HG02840 (cell line): ENCODE data around the gene NR1H4.
"Not testable (repeated sequence)": the region's sequence is repeated elsewhere in the genome, so short reads cannot be mapped to it uniquely, and the experiment has no call there.

Experiments used
- ATAC-seq: cut with Tn5 transposase; IDR thresholded peaks from one replicate; pipeline ENCODE4 v1.9.1; 2021; ENCODE audit warnings: mild to moderate bottlenecking, moderate library complexity, moderate number of reproducible peaks; ENCODE audit not compliant: unreplicated experiment, low FRiP score

Gene NR1H4

DNA sequence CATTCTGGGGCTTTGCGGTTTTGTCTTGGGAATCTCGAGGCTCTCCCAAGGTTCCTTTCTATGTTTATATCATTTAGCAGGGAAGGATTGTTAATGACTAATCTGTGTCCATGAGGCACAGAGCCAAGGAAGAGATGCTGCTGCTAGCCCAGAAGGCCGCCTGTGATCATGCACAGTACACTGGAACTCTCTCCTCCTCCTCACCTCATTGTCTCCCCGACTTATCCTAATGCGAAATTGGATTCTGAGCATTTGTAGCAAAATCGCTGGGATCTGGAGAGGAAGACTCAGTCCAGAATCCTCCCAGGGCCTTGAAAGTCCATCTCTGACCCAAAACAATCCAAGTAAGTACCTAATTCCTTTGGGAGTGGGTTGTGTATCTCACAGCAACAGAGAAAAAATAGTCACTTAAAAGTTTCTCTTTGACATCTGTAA is at the start of gene NR1H4:
NR1H4 (plus strand) TSS at position 151 of the 435 bp plus-strand sequence. CDS start 19,458 bp downstream, outside the sequence.
- no peak for ATAC-seq

DNA sequence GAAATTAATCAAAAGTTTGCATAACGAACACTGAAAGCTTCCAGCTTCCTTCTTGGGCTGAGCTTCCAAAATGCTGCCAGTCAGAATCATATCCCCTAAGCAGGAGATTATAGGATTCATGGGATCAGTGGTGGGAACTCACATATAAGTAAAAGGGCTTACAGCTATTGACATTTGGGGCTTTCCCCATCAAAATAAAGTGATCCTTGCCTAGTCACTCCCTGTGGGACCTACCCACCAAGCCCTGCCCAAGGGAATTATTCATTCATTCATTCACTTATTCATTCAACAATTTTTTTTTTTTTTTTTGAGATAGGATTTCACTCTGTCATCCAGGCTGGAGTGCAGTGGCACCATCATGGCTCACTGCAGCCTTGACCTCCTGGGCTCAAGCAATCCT is 47.5 kb upstream of the NR1H4 start:
- no peak for ATAC-seq

DNA sequence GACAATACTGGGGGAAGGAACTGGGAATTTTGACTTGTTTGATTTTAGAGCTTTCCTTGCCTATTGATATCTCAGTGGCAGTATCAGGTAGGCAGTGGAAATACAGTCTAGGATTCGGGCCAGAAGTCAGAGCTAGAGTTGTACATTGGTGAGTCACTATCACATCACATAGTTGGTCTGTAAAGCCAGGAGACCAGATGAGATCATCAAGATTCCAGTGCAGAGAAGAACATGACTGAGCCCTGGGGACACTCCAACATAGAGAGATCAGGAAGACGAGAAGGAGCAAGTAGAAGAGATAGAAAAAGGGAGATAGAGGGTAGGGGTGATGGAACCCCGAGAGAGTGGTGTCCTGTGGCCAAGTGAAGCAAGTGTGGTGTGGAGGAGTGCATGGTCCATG is 46.6 kb upstream of the NR1H4 start:
- ATAC-seq: no peak

DNA sequence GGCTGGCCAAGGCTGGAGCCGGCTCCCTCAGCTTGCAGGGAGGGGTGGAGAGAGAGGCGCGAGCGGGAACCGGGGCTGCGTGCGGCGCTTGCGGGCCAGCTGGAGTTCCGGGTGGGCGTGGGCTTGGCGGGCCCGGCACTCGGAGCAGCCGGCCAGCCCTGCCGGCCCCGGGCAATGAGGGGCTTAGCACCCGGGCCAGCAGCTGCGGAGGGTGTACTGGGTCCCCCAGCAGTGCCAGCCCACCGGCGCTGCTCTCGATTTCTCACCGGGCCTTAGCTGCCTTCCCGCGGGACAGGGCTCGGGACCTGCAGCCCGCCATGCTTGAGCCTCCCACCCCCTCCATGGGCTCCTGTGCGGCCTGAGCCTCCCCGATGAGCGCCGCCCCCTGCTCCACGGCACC is 43.4 kb upstream of the NR1H4 start:
- not testable (repeated sequence) for ATAC-seq

DNA sequence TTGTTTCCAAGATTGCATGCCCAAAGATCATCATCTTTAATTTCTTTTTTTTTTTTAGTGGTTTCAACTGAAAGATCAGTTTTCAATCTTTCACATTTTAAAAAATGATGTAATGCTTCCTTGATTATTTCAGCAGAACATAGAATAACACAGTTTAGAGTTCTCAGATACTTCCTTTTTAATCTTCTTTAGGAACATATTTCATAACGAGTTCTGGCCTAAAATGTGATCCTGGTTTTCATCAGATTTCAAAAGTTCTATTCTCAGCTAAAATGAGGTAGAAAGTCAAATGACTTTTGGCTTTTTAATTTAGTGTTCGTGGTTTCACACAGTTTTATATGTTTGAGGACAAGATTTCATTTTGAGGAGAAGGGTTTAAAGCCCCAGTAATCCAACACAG is 40.0 kb upstream of the NR1H4 start:
- ATAC-seq: no peak

DNA sequence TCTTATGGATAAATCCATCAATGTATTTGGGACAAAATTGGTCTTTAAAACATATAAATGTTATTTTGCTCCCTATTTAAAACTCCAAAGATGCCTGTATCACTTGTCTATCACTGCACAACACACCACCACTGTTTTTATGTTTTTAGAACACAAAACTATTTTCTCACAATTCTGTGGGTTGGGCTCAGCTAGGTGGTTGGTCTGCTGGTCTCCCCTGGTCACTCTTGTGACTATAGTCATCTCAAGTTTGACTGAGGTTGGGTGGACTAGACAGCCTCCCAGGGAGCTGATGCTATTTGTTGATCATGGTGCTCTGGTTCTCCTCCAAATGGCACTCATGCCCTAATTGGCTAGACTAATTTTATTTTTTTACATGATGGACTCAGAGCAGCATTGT is 39.5 kb upstream of the NR1H4 start:
- no peak for ATAC-seq

DNA sequence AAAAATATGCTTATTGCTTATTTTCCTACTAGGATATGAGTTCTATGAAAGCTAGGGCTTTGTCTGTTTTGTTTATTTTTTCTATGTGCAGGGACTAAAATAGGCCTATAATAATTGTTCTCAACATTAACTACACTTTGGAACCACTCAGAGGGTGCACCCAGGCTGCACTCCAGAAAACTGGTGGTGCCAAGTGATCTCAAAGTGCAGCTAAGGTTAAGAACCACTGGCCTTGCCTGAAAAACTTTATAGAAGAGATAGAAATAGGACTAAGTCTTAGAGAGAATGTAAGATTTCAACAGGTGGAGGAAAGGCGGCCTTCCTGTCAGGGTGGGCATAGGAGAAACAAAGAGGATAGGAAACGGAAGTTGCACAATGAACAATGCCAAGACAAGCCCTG is 37.7 kb upstream of the NR1H4 start:
- no peak for ATAC-seq

DNA sequence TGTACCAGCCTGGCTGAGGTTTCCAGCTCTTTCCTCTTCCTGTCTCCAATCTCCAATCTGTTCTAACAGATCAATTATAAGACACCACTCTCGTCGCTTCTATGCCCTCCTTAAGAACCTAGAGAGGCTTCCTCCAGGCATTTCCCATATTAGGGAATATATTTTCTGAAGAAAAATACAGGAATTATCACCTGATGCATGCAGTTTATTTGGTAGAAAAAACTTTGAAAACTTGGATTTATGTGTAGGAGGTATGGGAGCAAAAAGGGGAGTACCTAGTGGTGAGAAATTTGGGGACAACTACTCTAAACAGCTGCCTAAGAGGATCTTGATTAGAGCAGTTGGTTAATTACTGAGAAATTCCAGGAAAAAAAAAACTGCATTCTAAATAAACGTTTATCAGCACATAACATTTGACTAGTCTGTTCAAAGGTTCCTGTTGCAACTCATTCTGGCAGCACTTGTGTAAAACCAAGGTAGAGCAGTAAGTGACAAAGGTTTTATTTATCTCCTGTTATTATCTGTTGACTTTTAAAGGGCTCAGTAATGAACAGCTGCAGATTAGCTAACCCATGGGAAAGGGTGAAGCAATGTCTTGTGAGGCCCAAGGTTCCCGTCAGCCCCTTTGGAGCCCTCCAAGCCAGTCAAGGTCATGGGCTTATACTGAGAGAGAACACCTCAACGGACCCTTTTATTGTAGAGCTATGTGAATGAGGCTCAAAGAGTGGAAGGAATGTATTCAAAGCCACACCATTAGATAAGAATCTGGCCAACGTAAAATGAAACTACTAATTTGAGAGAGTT is 36.4 kb upstream of the NR1H4 start:
- no peak for ATAC-seq

DNA sequence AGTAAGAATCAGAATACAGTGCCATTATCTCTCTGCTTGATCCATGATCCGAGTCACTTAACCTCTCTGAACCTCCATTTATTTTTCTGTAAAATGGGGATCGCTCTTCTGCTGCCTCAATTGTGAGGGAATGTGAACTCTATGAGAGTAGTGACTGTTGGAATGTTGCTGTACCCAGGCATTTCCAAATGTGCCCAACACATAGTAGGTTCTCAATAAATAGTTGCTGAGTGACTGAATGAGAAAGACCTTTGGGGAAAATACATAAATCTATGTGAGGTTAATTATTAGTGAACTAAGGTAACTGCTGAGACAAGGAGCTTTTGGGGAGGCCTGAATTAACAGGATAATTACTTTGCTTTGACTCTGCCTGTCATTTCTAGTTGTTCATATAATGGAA is 33.9 kb upstream of the NR1H4 start:
- ATAC-seq: no peak

DNA sequence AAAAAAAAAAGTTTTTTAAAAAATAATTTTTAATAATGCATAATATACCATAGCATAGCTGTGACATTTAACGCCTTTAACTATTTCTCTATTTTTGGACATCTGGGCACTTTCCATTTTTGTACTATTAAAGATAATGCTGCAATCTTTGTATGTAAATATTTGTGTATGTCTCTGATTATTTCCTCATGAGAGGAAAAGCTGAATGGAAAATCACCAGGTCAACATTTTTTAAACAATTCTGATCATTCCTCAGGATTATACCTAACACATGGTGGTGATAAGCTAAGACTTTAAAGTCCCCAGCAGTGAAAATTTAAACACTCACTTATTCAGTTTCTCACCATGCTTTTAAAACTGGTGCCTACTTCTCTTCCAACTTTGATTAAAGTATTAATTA is 31.3 kb upstream of the NR1H4 start:
- no peak for ATAC-seq

DNA sequence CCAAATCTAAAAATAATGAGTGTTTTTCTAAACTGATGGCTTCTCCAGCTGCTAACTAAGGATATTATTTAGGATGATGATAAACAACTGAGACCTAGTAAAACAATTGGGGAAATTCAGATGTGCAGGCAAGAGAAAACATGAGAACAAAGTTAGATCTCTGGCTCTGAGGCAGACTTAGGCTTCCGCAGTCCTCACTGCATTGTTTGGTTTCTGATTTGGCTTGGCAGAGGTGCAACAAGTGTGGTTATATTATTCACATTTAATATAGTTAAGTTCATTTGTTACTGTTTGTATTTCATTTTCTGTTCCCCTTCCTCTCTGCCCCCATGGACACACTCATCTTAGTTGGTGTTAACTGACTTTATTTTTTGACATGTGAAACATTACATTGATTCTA is 30.2 kb upstream of the NR1H4 start:
- ATAC-seq: no peak

DNA sequence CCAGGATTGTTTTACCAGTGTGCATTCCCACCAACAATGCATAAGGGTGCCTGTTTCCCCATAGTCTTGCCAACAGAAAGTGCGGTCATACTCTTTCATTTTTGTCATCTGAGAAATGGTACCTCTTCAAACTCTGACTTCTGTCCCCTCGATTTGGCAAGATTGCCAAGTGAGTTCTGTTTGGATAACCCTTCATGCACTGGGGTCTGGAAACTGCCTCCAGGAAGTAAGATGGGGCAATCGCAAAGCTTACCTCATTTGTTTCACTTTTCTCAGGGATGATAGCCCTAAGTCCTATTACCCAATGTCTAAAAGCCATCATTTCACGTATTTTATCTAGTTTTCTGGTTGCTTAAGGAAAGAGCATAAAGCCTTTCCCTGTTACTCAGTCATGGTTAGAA is 28.6 kb upstream of the NR1H4 start:
- ATAC-seq: no peak

DNA sequence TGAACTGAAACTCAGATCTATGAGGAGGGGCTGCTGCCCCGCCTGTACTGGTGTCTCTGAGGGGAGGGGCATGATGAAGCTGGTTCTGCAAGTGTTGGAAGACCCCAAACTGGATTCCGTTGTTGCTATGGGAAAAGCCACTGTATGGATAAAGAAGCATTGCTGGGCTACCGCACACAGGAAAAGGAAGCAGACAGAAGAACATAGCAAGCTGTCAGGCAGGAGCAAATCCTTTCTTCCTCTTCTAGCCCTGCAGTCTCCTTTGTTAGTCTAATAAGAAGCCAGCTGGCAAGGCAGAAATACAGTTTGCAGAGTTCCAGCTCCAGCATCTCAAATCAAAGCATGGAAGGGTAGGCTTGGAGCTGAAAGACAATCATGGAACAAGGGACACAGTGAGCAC is 26.3 kb upstream of the NR1H4 start:
- no peak for ATAC-seq

DNA sequence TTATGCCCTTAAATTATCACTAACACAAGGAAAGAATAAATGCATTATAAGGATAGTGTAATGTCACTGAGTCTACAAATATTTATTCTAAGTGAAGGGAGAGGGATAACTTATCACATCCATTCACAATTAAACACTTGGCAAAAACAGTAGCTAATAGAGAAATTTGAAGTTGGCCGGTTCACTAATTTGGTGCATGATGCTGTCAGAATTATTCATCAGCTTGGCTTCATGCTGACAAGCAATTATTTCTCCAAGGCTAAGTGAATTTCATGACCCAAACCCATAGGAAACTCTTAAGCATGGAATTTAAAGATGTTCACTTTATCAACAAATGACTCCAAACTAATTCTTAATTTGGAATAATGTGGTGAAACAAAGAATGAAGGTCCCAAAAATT is 25.0 kb upstream of the NR1H4 start:
- ATAC-seq: no peak

DNA sequence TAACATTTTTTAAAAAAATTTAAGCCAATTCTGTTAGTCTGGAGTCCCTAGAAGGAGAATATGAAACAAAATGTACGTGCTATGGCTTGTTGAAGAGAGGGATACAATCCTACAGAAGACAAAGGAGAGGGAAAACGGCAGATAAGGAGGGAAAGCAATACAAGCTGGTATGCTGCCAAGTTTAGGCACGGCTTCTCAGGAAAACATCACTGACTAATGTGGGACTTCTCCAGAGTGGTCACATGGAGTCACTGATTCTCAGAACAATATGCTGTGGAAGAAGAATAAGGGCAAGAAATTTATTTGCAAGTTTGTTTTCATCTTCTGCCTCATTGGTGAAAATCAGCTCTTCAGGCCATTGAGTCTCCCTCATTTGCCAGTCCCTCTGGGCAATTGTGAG is 22.9 kb upstream of the NR1H4 start:
- ATAC-seq: no peak

DNA sequence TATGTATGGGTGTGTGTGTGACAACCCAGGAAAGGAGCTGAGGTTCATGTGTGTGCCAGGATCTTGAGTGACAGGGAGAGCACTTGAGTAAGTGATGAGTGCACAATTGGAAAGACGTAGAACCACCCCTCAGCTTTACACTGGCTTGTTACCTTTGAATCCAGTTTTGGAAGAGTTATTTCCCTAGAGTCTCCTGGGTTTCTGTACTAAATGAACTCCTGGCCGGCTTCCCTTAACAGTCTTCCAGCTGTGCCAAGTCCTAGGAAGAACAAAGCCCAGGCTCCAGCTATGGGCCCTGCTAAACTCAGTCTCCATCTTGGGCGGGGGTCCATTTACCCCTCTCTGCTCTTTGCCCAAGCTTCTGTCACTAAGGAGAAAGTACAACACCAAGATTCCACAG is 19.7 kb upstream of the NR1H4 start:
- no peak for ATAC-seq

DNA sequence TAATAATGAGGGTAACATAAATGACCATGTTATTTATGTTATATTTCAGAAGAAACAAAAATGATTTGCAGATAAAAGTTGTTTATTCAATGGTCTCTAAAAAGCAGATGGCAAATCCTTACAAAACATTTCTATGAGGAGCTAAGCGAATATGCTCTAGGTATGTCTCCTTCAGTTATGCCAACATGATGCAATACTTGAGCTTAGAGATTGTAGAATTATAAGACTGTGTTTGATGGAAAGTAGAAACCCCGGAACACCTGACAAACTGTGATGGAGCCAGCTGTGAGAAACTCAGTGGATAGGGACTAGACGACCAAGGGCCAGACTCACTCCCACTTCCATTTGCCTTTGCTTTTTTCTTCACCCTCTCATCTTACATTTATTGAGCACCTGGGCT is 17.8 kb upstream of the NR1H4 start:
- ATAC-seq: no peak

DNA sequence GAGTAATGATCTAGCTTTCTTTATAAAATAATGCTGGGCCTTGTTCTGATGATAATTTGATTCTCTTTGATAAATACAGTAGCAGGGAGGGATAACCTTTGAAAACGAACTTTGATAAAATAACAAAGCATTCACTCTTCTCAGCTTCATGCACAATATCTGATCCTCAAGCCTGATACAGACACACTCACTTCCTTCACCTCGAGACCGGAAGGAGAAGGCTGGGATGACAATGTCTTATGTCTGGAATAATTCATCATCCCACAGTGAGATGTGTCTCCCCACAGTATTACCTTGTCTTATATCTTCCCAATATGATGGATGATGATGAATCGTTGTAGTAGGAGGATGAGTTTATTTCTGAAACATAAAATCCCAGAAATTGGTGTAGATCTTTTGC is 15.5 kb upstream of the NR1H4 start:
- no peak for ATAC-seq

DNA sequence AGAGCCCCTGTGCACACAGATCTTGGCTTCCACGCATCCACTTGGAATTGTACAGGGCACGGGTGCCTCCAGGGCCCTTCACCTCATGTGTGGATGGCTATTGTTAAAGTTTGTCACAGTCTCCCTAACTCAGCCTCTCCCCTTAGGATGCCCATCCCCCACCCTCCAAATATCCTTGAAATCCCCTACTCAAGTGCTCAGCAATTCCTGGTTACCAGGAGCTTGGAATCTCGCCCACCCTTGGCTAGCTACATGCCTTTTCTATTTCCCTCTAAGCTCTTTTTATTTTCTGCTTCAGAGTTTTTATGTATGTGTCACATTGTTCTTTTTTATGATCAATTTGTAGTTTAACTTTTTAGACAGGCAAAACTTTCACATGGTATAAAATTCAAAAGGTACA is 13.0 kb upstream of the NR1H4 start:
- ATAC-seq: no peak

DNA sequence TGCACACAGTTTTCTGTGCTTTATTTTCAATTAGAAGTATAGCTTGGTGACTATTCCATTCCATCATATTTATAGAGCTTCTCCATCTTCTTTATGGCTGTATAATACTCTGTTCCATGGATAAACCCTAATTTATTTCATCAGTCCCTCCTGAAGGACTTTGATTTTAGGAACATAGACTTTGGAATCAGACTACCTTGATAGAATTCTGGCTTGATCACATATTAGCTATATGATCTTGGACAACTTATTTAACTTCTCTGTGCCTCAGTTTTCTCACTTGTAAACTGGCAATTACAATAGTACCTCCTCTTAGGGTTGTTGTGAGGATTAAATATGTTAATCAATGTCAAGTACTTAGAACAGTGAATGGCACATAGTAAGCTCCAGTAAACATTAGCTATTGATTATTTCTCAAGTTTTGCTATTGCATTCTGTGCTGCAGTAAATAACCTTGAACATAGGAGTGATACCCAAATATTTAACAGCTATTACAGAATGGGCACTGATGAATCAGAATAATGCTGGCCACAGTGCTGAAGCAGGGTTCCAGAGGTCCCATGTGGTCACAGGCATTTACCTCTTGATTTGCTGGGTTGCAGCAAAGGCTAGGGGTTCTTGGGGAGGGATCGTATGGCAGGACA is 12.2 kb upstream of the NR1H4 start:
- ATAC-seq: no peak

DNA sequence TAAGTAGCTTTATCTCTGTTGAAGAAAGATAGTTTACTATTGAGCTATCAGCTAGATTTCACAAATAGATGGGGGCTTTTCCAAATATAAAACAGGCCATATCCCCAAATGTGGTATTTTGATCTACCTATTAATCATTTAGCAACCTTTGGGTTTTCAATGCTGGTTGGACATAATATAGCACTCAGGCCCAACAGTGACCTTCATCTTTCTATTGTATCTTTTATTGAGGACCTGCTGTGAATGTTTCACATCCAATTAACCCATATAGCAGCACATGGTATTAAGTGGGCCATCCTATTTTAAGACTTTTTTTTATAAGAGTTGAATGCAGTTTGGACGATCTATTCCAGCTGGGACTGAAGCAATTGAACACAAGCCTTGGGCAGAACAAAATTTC is 10.0 kb upstream of the NR1H4 start:
- ATAC-seq: no peak

DNA sequence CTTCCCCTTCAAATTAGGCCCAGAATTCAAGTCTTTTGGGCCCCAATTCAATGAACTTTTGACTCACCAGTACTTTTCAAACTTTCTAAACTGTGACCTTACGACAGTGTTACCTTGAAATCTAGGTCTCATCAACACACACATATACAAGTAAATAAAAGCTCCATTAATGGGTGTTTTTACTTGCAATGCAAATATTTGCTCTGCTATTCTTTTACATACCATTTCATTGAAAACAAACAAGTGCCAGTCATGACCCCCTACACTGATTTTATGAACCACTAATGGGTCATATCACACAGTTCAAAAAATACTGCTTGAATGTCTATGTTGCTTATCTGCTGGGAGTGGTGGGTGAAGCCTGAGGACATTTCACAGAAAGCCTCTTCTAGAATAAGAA is 9.1 kb upstream of the NR1H4 start:
- no peak for ATAC-seq
